Epithelial cell of esophagus (primary cell): ENCODE data around the gene KCNMA1.
A peak's percentile ranks its signal among the peaks of the same experiment; 100 is the strongest.

ENCODE experiments used
- DNase-seq: peaks from one replicate; pipeline ENCODE4 v3.0.0; 2010; ENCODE audit warnings: low read depth
- H3K4me3 ChIP-seq: 2 replicates; pipeline ENCODE4 v1.5.1; 2011; ENCODE audit warnings: mild to moderate bottlenecking, low read length, control low read depth
- CTCF ChIP-seq: IDR thresholded peaks from 2 replicates; pipeline ENCODE4 v1.5.1; 2011; ENCODE audit warnings: low read depth, mild to moderate bottlenecking, low read length, control low read depth, inconsistent platforms; ENCODE audit not compliant: insufficient read depth; ENCODE audit errors: missing control alignments

KCNMA1 gene

GRCh38 chr10:76993213-76993612 lies 644.4 kb downstream of the KCNMA1 start:
- TF ChIP-seq CTCF, result no peak
- DNase-seq, result no peak
- H3K4me3 ChIP-seq, result no peak overlapping the region

- TF ChIP-seq CTCF, result no peak
- DNase-seq, result no peak
- H3K4me3 ChIP-seq, result no peak overlapping the region
These were observed 645.1 kb downstream of the KCNMA1 start for GRCh38 chr10:76992467-76992866.

- TF ChIP-seq CTCF, result no peak
- H3K4me3 ChIP-seq, result no peak overlapping the region
- no peak for DNase-seq
These were observed 646.0 kb downstream of the KCNMA1 start for GRCh38 chr10:76991621-76992020.

DNA sequence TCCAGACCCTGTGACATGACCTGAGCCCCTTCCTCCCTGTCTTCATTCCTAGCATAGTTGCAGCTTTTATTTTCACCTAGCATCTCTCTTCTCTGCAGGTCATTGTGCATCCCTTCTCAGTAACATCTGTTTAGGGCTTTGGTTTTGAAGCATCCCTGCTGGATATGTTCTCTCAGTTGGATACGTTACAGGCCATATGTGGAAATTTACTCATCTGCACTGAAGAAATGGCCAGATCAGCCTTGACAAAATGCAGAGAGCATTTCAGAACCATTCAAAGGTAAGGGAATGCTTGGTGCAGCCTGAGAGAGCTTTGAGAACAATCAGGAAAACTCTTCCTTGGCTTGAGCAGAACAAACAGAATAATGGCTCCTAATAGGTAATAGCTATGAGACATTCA lies 647.0 kb downstream of the KCNMA1 start:
- no peak for DNase-seq
- TF ChIP-seq CTCF, result no peak
- no peak overlapping the region for H3K4me3 ChIP-seq

DNA sequence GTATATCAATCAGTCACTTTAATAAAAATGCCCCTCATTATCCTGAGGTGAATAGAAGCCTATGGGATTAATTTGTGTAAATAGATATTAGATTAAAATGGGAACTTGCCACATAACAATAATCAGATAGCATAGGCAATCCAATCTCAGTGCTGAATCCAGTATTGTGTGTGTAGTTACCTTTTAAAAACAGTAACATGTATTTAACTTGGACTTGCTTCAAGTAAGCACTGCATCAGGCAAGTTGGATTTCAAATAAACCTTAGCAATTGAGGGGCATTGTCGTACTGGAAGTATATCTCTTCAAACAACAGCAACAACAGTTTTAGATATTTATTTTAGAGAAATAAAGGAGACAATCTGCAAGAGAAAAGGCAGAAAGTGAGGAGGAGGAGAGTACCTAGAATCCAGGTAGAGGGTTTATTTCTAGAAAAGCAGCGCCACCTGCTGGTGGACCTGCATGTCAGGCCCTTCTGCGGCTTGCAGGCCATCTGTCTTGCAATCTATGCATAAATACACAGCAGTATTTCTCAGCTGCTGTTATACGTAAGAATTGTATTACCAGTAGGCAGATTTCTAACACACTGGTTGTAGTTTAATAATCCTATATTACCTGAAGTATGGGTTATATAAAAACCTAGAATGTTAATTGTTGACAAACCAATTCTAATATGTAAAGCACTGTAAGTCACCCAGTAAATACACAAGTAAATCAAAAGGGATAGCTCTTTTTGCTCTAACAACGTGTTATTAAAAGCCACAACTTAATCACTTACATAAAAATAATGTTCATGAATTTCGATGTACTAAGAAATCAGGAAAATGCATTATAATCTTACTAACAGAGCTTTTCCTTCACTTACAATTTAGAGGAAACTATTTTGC lies 652.8 kb downstream of the KCNMA1 start:
- peak; percentile 84 for DNase-seq
- no peak overlapping the region for H3K4me3 ChIP-seq
- TF ChIP-seq CTCF, result peak; percentile 95

DNA sequence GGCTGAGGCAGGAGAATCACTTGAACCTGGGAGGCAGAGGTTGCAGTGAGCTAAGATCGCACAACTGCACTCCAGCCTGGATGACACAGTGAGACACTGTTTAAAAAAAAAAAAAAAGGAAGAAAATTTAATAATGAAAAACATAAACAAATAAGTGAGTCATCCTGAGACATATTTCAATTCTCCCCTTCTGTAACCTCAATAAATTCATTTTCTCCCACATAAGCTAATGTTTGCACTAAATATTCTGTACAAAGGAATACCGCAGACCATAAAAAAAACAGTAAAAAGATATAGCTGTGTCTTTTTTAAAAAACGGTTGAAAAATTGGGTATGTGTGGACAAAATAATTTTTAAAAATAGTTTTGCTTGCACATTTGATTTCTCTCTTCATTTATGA lies 654.0 kb downstream of the KCNMA1 start:
- no peak for TF ChIP-seq CTCF
- H3K4me3 ChIP-seq, result no peak overlapping the region
- no peak for DNase-seq

DNA sequence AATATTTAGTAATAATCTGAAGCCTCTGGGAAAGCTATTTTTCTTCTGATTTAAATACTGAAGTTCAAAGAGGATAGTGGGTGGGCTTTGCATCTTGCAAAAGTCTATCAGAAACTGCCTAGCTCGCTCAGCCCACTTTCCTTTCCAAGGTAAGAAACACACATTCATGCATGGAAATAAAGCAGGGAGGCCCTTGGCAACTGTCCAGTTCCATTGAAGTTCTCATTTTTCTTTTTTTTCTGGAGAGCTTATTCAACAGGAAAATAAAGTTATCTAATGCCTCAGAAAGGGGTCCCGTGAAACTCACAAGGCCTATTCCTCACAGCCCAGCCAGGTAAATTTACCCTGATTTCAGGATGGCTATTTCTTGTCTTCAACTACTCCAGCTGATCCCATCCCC lies 654.9 kb downstream of the KCNMA1 start:
- TF ChIP-seq CTCF, result no peak
- no peak overlapping the region for H3K4me3 ChIP-seq
- no peak for DNase-seq
